NCI-H748 (cell line): Measurements from ENCODE around the gene STX18.
"Not testable (repeated sequence)": the region's sequence is repeated elsewhere in the genome, so short reads cannot be mapped to it uniquely, and the experiment has no call there.

Experiments used
- DNase-seq: peaks from one replicate; lab custom pipeline; 2025; ENCODE audit not compliant: unreplicated experiment; lab: John Stamatoyannopoulos, UW

The STX18 gene

DNA sequence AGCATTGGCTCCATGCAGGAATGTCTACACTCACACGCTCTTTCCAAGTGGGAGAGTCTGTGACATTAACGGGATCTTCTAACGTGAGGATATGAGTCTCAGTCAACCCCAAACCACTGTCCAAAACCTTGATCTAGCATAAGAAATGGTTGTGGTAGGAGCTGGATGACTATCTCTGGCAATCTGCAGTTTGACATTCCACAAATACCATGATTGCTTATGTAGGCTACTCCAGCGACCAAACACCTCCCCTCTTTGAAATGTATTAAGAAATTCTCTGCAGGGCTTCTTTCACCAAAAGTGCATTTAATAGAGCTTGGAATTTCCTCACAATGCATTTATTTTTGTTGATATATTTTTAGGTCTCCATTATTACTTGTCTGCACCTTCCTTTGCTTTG, 14.1 kb upstream of the STX18 start:
- DNase-seq, result no peak

DNA sequence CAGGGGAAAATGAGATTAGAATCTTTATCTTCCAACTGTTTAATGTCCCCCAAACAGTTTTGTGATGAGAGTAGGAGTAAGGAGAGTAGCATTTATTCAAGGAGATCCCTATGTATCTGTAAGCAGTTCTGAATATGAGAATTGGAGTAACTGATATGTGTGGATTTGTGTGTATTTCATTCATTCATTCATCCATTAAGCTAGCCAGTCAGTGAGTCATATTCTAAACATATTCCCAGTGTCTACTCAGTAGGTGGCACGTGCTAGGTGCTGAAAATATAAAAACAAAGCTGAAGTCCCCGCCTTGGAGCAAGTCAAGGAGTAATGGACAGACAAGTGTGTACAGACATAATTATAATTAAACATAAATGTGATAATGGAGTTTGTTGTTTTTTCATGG, 12.4 kb upstream of the STX18 start:
- DNase-seq, result no peak

DNA sequence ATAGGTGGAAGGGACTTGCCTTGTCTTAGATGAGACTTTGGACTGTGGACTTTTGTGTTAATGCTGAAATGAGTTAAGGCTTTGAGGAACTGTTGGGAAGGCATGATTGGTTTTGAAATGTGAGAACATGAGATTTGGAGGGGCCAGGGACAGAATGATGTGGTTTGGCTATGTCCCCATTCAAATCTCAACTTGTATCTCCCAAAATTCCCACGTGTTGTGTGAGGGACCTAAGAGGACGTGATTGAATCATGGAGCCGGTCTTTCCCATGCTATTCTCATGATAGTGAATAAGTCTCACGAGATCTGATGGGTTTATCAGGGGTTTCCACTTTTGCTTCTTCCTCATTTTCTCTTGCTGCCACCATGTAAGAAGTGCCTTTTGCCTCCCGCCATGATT, 10.2 kb upstream of the STX18 start:
- DNase-seq, result not testable (repeated sequence)

DNA sequence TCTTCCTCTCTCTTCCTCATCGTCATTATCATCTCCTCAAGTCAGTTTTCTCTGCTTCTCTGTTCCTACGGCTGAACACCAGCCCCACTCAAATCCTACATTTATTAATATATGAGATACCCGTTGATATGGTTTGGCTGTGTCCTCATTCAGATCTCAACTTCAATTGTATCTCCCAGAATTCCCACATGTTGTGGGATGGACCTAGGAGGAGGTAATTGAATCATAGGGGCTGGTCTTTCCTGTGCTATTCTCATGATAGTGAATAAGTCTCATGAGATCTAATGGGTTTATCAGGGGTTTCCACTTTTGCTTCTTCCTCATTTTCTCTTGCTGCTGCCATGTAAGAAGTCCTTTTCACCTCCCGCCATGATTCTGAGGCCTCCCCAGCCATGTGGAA, 8.3 kb upstream of the STX18 start:
- not testable (repeated sequence) for DNase-seq

DNA sequence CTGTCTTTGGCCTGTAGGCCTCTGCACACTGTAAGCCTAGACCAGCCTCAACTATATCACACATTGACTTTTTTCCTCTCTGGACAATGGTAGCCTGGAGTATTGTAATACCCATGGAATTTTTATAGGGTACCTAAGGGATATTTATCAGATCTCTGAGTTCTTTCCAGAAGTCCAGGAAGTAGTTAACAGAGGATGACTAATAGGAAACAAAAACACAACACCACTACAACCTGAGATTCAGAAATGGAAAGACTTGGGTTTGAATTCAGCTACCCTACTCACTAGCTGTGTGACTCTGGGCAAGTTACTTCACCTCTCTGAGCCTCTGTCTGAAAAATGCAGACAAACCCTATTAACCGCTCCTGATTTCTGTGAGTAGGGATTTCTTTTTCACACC, 7.7 kb upstream of the STX18 start:
- DNase-seq, result no peak

DNA sequence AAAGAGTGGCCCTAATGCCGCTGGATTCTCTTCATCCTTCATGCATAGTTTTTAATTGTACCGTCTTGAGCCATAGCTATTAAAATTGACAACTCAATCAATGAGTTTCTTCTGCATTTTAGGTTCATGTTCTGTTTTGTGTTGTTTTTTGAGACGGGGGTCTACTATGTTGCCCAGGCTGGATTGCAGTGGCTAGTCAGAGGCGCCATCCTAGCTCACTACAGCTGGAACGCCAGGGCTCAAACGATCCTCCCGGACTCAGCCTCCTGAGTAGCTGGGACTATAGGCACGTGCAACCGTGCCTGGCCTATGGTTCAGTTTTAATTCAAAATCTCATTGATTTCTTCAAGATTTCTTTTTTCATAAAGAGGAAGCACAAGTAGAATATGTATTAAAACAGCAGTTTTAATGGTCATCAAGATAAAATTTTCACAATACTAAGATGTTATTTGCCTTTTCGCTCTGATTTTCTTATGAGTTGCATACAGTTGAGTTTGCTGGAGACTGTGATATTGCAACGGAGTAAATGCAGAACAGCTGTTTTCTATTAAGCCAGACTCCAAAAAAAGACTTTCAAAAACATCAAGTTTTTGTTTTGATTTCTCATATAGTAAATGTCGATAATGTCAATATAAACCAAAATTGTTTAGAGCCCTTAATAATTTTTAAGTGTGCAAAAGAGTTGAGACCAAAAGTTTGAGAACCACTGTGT, 1.1 kb upstream of the STX18 start:
- peak; percentile 6 for DNase-seq

DNA sequence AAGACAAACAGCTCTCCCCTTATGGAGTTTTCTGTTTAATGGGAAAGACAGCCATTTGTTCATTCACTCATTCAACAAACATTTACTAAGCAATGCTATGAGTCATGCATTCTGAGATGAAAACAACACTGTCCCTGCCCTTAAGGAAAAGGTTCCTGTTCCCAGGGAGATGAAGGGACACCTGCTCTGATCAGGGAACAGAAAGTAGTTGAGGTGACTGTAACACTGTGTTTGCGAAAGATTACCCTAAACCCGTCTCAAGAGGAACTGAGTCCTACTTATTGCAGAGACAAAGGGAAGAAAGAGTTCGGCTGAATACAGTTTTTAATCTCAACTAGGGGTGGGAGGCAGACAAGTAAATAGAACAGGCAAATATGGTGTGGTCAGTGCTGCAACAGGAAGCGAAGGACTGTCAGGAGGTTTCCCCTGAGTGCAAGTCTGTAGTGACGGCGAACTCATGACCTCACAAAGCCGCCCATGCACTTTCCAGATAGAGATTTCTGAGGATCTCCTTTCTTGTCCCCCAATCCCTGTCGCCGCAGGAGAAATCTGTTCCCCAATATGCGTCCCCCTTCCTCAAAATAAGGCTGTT, 712 bp downstream of the STX18 start:
- peak; percentile 0 for DNase-seq

DNA sequence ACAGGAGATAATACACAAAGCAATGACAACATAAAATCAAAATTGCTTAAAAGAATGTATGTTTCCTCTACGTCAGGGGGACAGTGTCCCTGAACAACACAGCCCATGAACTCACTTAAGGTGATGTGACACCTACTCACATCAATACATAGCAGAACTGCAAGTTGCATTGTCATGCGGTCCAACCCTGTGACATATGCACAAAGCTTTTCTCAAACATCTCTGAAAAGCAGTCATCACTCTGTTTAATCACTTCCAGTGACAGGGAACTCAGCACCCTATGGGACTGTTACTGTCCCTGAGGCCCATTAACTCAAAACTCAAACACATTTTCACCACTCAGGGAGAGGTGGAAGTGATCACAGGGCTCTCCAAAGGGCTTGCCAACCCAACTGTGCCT, 2.4 kb downstream of the STX18 start:
- DNase-seq, result no peak

DNA sequence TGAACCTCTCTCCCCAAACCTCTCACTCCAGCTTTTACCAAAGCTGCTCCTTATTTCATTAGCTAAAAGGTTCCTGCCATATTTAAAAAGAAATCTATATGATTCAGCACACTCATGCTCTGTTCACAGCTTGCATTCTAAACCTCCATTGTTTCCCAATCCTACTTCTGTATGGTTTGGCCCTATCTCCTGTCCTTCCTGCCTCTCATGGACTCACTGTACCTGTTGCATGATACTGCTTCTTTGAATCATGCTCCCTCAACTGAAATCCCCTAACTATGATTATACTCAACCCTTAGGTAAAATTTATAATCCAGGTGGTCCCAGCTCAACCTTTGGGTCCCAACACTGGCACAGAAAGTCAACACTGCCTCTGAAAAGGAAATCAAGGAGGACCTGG, 6.3 kb downstream of the STX18 start:
- no peak for DNase-seq

DNA sequence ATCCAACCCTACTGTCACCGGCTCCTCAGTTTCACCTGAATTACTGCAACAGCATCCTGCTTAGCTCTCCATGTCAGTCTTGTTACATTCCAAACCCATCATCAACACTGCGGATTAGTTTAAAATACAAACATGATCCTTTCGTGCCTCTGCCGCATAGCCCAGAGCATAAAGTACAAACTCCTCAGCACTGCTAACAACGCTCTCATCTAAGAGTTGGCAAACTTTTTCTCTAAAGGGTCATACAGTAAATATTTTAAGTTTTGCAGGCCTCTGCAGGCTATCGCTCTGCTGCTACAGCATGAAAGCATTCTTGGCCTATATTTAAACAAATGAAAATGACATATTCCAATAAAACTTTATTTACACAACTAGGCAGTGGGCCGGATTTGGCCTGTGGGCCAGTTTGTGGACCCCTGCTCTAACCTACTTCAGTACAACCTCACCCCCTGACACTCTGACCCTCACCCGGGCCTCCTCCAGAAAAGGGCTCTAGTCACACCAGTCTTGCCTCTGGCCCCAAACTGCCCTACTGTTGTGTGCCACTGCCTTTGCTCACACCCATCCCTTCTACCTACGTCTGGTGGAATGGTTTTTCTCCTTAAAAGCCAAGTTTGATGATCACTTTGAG, 7.2 kb downstream of the STX18 start:
- no peak for DNase-seq

DNA sequence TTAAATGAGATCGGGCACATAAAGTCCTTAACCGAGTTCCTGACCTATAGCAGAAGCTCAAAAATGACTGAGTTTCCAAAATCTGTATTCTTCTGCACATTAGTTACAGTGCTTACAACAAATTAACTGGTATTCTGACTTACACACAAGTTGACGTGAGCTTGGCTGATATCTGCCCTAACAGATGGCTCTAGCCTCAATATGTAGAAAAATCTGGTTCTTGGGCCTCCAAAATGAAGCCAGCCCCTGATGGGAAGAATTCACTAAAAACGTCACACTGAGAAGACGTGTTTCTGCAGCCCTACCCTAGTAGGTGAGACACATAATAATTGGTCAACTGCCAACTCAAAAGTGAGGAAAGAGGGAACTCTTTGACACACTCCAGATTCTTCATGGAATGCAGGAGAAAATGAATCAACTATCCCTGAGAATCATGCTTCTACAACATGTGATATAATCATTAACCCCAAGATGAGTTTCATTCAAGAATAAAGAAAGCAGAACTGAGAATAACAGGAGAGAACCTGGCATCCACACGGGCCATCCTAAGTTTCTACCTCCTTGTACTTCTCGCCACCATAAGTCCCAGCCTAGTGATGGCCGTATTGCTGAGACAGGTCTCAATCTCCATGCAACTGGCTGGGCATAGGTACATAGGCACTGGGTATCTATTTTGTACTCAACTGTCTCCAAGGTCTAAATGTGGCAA, 8.2 kb downstream of the STX18 start:
- DNase-seq, result no peak

DNA sequence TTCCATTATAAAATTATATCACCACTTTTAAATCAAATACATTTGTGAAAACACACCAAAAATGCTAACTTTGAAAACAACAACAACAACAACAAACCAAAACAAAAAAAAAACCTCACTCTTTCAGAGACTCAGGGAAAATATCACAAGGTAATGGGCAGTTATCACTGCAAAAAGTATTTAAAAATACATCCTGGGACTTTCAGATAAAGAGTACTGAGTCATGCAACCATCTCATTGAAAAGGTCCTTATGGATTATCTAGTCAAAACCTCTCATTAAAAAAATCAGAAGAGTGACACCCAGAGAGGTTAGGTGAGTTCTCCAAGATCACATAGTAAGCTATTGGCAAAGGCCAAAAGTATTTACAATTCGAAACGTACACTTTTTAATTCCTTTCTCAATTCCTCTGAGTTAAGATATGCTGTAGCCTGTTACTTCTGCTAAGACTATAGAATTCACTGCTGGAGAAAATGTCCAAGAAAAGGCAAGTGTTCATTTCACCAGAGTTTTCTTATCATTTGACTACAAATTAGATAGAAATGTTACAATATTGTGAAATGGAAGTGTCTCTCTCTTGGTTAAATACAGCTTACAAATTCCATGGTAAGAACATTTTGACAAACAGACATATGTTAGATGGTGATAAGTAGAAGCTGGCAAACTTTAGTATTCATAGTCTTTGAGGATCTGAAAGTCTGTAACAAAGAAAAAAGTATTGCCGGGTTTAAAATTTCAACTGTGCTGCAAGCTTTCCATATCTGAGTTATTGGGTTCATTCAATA, 9.3 kb downstream of the STX18 start:
- no peak for DNase-seq

DNA sequence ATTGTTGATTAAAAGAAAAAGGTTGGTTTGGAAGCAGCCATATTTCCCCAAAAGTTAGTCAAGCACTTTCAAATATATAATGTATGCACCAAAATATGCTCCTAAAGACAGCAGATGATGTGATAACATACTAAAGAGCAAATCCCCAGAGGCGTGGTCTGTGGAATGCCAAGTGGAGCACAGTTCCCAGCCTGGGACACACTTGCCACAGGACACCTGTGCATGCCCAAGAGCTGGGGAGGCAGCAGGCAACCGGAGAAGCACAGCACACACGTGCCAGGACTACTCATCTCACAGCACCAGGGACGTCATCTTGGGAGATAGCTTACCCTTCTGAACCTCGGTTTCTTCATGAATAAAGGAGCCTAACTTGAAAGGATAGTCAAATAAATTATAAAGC, 12.5 kb downstream of the STX18 start:
- no peak for DNase-seq

DNA sequence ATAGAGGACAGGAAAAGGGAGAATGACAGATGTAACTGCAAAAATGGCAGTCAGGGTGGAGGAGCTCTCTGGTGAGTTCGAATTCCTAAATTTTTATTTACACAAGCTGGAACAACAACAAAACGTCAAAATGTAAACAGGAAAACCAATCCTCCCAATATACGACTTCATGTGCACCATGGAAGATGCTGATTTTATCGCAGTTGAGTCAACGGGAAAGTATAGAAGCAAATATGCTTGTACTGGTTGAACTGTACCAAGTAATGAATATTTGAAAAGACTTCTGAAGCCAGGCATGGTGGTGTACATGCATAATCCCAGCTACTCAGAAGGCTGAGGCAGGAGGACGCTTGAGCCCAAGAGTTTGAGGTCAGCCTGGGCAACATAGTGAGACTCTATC, 15.4 kb downstream of the STX18 start:
- DNase-seq, result no peak

DNA sequence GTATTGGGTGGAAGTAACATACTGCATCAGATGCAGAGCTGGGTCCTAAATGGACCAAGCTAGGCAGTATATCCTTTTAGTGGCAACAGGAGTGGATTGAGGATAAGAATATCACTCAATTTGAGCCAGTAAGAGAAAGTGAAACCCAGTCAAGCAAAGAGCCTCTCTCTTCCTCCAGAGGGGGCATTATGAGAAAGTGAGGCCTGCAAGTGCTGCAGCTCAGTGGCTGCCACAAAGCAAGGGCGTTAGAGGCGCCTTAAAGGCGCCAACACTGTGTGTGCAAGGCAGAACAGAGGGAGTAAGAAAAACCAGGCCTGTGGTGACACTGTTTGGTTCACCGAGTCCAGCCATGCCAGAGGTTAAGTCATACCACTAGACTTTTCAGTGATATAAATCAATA, 17.5 kb downstream of the STX18 start:
- DNase-seq, result no peak

DNA sequence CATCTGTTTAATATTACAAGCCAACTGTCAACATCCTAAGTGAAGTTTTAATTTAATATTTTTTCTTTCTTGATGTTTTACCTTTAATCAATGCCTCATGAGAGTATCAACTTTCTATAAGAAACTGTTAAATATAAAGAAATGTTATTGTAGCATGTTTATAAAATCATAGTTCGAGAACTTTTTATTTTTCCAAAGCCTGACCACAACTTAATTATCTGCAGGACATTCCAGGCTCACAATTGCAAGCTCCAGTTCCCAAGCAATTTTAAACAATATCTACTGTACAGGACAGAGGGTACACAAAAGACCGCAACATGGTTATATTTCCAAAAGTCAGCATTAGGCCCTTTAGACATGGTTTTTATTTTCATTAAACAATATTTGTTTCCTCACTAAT, 20.1 kb downstream of the STX18 start:
- no peak for DNase-seq

DNA sequence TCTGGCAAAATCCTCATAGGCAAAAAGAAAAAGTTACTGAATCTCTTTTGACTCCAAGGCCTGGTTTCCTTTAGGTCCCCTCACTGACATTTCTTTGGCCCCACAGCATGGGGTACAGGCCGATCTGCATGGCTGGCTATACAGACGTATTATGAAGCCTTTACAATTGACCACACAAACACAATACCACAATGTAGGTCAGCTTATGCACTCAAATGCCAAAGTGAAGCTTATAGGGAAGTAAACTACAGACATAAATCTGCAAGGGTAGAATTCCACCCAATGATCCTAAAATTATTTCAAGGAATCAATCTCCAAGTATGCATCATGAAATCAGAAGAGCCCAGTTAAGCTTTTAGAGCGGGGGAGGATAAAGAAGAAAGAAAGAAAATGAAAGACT, 20.7 kb downstream of the STX18 start:
- DNase-seq, result no peak

DNA sequence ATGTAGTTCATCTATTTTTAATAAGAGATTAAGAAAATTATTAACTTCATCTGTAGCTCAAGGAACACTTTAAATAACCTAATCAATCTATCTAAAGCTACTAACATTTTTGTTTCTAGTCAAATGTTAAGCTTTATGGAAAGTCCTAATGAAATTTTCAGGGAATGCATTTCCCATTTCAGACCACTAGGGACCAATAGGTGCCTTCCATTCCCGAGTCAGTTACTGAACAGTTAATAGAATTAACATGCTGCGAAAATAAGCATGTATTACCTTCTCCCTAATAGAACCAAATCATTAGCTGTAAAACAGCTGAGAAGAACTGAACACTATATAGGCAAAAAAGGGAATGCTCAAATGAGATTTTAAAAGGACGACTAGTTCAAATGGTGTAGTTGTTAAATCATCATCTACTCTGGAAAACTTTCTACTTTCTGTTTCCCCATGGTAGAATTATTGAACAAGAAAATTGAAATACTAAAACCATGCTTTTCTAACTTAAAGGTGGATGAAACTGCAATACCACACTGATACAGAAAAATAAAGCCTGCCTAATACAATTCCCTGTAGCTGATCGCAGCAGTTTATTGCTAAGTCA, 22.5 kb downstream of the STX18 start:
- DNase-seq, result peak; percentile 0

DNA sequence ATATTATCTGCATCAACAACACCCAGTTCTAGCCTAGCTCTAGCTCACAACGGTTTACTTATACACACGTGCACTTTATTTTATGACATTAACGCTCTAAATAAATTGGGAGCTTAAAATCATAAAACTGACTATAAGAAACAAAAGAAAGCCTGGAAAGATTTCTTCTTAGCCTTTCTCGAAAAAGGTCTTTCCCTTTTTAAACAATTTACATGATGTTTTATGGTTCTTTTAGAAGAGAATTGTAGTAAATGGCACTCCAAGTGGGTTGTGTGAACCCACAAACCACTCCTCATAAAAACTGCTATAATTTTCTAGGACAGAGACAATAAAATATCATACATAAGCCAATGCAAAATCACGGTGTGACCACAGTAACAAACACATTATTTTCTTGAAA, 23.1 kb downstream of the STX18 start:
- no peak for DNase-seq

DNA sequence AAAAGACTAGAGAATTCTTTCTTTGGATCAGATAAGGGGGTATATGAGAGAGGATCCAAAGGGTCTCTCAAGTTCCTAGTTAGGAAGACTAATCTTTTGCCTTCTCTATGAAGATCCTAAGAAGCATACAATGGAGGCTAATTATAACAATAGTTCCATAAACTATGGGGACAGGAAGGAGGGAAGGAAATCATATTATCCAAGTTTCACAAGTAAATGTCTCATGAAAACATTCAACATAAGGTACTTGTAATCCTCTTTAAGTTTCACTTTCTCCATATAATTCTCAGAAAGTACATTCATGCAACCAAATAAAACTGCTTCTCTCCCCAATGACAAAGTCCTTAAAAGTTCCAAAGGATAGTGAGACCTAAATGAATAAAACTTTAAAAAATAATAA, 27.1 kb downstream of the STX18 start:
- no peak for DNase-seq

DNA sequence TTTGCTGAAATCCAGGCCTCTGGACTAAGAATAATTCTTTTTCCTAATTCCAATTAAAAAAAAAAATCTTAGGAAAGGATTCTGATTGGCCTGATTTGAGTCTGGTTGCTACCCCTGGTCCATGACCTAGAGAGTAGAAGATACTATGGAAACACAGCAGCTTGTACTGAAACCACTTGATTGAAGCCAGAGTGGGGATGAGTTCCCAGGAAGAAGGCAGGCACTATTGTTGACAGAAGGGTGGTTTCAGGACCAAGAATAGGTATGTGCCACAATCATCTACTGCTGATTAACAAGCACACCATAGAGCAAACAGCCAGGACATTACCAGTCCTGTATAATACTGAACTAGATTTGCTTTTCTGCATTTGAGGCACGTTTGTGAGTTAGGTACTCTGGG, 29.6 kb downstream of the STX18 start:
- no peak for DNase-seq
